DND-41 (cell line): ENCODE results near the gene STK4.

ENCODE experiments used
- ATAC-seq: fragments of 200-7000 bp; cut with Tn5 transposase; 3 replicates; pipeline ENCODE4 v1.9.1; 2021; ENCODE audit warnings: low read depth; ENCODE audit not compliant: insufficient read depth
- DNase-seq: peaks from one replicate; pipeline ENCODE4 v3.0.0-alpha.2; 2020
- H2AFZ ChIP-seq: 2 replicates; pipeline ENCODE4 v1.6.0; 2012; ENCODE audit warnings: low read depth, low read length
- H3K27ac ChIP-seq: 2 replicates; pipeline ENCODE4 v1.5.1; 2012; ENCODE audit warnings: low read length, inconsistent platforms
- H3K27me3 ChIP-seq: fragments of 200-600 bp; sonication (generic); 2 replicates; pipeline ENCODE4 v1.6.0; 2012; ENCODE audit warnings: low read length, mild to moderate bottlenecking, inconsistent platforms; ENCODE audit not compliant: insufficient read depth, poor library complexity
- H3K36me3 ChIP-seq: 2 replicates; pipeline ENCODE4 v1.5.1; 2012; ENCODE audit warnings: low read length, inconsistent platforms; ENCODE audit not compliant: insufficient read depth
- H3K4me1 ChIP-seq: 2 replicates; pipeline ENCODE4 v1.5.1; 2012; ENCODE audit warnings: mild to moderate bottlenecking, low read length; ENCODE audit not compliant: insufficient read depth
- H3K4me2 ChIP-seq: 2 replicates; pipeline ENCODE4 v1.6.0; 2012; ENCODE audit warnings: mild to moderate bottlenecking, moderate library complexity, low read length, inconsistent platforms; ENCODE audit not compliant: insufficient read depth
- H3K4me3 ChIP-seq, 2 experiments: fragments of 200-600 bp in 1 of 2; shearing (Covaris generic) in 1 of 2; 2 replicates each; pipeline ENCODE4 v1.5.1; 2012 to 2016; ENCODE audit warnings: inconsistent platforms in 2 of 2, low read length in 2 of 2, mild to moderate bottlenecking in 2 of 2, low read depth in 1 of 2, moderate library complexity in 1 of 2
- H3K79me2 ChIP-seq: 2 replicates; pipeline ENCODE4 v1.6.0; 2012; ENCODE audit warnings: low read length, inconsistent platforms; ENCODE audit not compliant: insufficient read depth
- H3K9ac ChIP-seq: 2 replicates; pipeline ENCODE4 v1.6.0; 2012; ENCODE audit warnings: low read depth, mild to moderate bottlenecking, inconsistent platforms, low read length, moderate library complexity
- H3K9me3 ChIP-seq: 2 replicates; pipeline ENCODE4 v1.5.1; 2012; ENCODE audit warnings: low read length, moderate library complexity, mild to moderate bottlenecking, inconsistent platforms; ENCODE audit not compliant: insufficient read depth, severe bottlenecking
- H4K20me1 ChIP-seq: 2 replicates; pipeline ENCODE4 v1.6.0; 2012; ENCODE audit warnings: low read length; ENCODE audit not compliant: insufficient read depth
- CTCF ChIP-seq: IDR thresholded peaks from 2 replicates; pipeline ENCODE4 v1.5.1; 2012; ENCODE audit warnings: borderline replicate concordance, low read length, moderate library complexity, mild to moderate bottlenecking; ENCODE audit not compliant: poor library complexity, severe bottlenecking; ENCODE audit errors: extremely low read depth
- EZH2 ChIP-seq: IDR thresholded peaks from 3 replicates; pipeline ENCODE4 v1.6.1; 2012; ENCODE audit warnings: borderline replicate concordance, low read depth, mild to moderate bottlenecking, moderate library complexity, low read length, inconsistent platforms; ENCODE audit not compliant: severe bottlenecking

Gene STK4

GRCh38 chr20:44966030-44966961 is at the start of gene STK4:
Gene STK4 (plus strand): TSS chr20:44966512. CDS start chr20:44966569, 57 bp downstream.
- DNase-seq (peak; percentile 97), ATAC-seq (peak; percentile 90)
- no peaks in the 10 kb centered on the region for H3K9me3 ChIP-seq
- peak within 1 kb of the TSS; percentile 85 for H3K27ac ChIP-seq
- peaks cover 14% of the 10 kb centered on the region; the same call in 1 of the 2 replicates for H4K20me1 ChIP-seq
- peaks cover 62% of the 10 kb centered on the region for H3K4me1 ChIP-seq
- H2AFZ ChIP-seq = peak within 1 kb of the TSS; percentile 90
- H3K36me3 ChIP-seq = no peaks in the 10 kb centered on the region
- H3K9ac ChIP-seq = peak within 1 kb of the TSS; percentile 78
- peak within 1 kb of the TSS; percentile 54 to 88 for H3K4me3 ChIP-seq
- TF ChIP-seq EZH2 = no peak
- TF ChIP-seq CTCF = peak; percentile 74
- H3K79me2 ChIP-seq = peaks cover 57% of the 10 kb centered on the region
- H3K4me2 ChIP-seq = peak within 1 kb of the TSS; percentile 95
- H3K27me3 ChIP-seq = no peaks in the 10 kb centered on the region

- no peak for DNase-seq
- peaks cover 50% of the 10 kb centered on the region for H3K36me3 ChIP-seq
- H3K4me3 ChIP-seq = no peak overlapping the region
- H3K79me2 ChIP-seq = no peaks in the 10 kb centered on the region
- H3K9ac ChIP-seq = no peak overlapping the region
- no peak overlapping the region for H3K27ac ChIP-seq
- no peak for ATAC-seq
- H3K27me3 ChIP-seq = no peaks in the 10 kb centered on the region
- peaks cover under 1% of the 10 kb centered on the region; the same call in 1 of the 2 replicates for H3K4me1 ChIP-seq
- no peak overlapping the region for H3K4me2 ChIP-seq
- no peaks in the 10 kb centered on the region for H3K9me3 ChIP-seq
- no peak overlapping the region for H2AFZ ChIP-seq
- TF ChIP-seq EZH2 (no peak), CTCF (no peak)
- H4K20me1 ChIP-seq = no peaks in the 10 kb centered on the region
Measured at GRCh38 chr20:44916586-44916985, 49.7 kb upstream of the STK4 start.

GRCh38 chr20:44917399-44917798 is 48.9 kb upstream of the STK4 start:
- TF ChIP-seq CTCF (no peak), EZH2 (no peak)
- H4K20me1 ChIP-seq = no peaks in the 10 kb centered on the region
- H3K9me3 ChIP-seq = no peaks in the 10 kb centered on the region
- H3K79me2 ChIP-seq = no peaks in the 10 kb centered on the region
- H3K27me3 ChIP-seq = no peaks in the 10 kb centered on the region
- ATAC-seq (no peak), DNase-seq (no peak)
- H3K36me3 ChIP-seq = peaks cover 50% of the 10 kb centered on the region
- no peak overlapping the region for H3K9ac ChIP-seq
- H3K4me2 ChIP-seq = no peak overlapping the region
- H3K4me3 ChIP-seq = no peak overlapping the region
- H3K27ac ChIP-seq = no peak overlapping the region
- no peak overlapping the region for H2AFZ ChIP-seq
- no peaks in the 10 kb centered on the region for H3K4me1 ChIP-seq
